ENCODE data around the gene NDUFS7. TPM values are rescaled to one million over a fixed set of nuclear protein-coding genes. Genes with fewer than 3 reads are reported as not detected.

The NDUFS7 gene
- total RNA-seq, 6 donors from 2014 or later = 38.8 to 121 (median 100) TPM

DNA sequence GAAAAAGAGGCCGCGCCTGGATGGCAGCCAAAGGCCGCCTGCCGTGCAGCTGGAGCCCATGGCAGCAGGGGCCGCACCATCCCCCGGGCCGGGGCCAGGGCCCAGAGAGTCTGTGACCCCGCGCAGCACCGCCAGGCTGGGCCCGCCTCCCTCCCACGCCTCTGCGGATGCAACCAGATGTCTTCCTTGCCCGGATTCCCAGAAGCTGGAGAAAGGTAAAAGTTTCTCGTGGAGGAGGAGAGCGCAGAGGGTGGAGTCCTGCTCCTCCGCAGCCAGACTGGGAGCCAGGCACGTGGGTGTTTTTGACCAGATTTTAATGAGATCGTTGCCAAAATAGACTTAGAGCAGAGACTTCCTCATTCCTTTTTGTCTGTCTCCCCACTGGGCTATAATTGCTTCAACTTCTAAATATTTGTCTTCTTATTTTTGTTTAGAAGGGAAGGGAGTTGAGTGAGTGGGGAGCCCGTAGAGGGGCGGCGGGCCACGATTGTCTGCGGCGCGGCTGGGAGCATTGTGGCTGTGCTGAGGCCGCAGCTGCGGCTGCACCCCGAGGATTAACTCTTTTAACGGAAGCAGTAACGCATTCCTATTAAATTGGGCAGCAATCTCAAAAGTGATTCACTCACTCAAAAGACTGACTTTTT lies 22.8 kb upstream of the NDUFS7 start:
- H3K27ac ChIP-seq = peak overlapping the region; percentile 13 to 49 (median 31)
- ATAC-seq (ENCODE audit: low FRiP score in 2 of 2) (peak in 1 of 2 donors; percentile 84), DNase-seq (peak in 1 of 2 donors; percentile 92)
- no peaks in the 10 kb centered on the region for H3K9me3 ChIP-seq
- peaks cover 10 to 41% (median 28%) of the 10 kb centered on the region in 4 donors for H3K4me1 ChIP-seq
- WGBS, 2 donors = 57% methylated on average over 28 to 31 of the region's 31 CpGs
- H3K27me3 ChIP-seq = no peaks in the 10 kb centered on the region
- TF ChIP-seq EP300 (IDR thresholded peaks at IDR 0.05) (no peak), POLR2A (IDR thresholded peaks at IDR 0.05) (no peak), POLR2AphosphoS5 (IDR thresholded peaks at IDR 0.05) (no peak)
- TF ChIP-seq, protein P1, sequence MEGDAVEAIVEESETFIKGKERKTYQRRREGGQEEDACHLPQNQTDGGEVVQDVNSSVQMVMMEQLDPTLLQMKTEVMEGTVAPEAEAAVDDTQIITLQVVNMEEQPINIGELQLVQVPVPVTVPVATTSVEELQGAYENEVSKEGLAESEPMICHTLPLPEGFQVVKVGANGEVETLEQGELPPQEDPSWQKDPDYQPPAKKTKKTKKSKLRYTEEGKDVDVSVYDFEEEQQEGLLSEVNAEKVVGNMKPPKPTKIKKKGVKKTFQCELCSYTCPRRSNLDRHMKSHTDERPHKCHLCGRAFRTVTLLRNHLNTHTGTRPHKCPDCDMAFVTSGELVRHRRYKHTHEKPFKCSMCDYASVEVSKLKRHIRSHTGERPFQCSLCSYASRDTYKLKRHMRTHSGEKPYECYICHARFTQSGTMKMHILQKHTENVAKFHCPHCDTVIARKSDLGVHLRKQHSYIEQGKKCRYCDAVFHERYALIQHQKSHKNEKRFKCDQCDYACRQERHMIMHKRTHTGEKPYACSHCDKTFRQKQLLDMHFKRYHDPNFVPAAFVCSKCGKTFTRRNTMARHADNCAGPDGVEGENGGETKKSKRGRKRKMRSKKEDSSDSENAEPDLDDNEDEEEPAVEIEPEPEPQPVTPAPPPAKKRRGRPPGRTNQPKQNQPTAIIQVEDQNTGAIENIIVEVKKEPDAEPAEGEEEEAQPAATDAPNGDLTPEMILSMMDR (IDR thresholded peaks at IDR 0.05) = no peak
- H3K4me3 ChIP-seq = peak overlapping the region in 3 of 4 donors; percentile 2 to 29 (median 27)
- H3K36me3 ChIP-seq = peaks cover 3 to 86% (median 37%) of the 10 kb centered on the region in 4 donors

GRCh38 chr19:1361601-1362386 lies 21.9 kb upstream of the NDUFS7 start:
- Histone ChIP-seq H3K27ac (peak overlapping the region in 1 of 4 donors; percentile 28), H3K36me3 (peaks cover 3 to 94% (median 44%) of the 10 kb centered on the region in 4 donors), H3K9me3 (no peaks in the 10 kb centered on the region), H3K4me1 (peaks cover 7 to 33% (median 22%) of the 10 kb centered on the region in 4 donors), H3K4me3 (peak overlapping the region in 2 of 4 donors; percentile 27 to 29), H3K27me3 (no peaks in the 10 kb centered on the region)
- no peak for DNase-seq
- WGBS, 2 donors = 75 to 84% methylated on average over 30 of the region's 30 CpGs
- no peak for TF ChIP-seq POLR2AphosphoS5 (IDR thresholded peaks at IDR 0.05)
- no peak for TF ChIP-seq EP300 (IDR thresholded peaks at IDR 0.05)
- TF ChIP-seq POLR2A (IDR thresholded peaks at IDR 0.05) = no peak
- peak in 1 of 2 donors; percentile 41 for ATAC-seq (ENCODE audit: low FRiP score in 2 of 2)

GRCh38 chr19:1362387-1363257 lies 21.1 kb upstream of the NDUFS7 start:
- ATAC-seq (ENCODE audit: low FRiP score in 2 of 2) (no peak), DNase-seq (no peak)
- H3K4me3 ChIP-seq = no peak overlapping the region
- 83 to 89% methylated on average over 42 of the region's 42 CpGs for WGBS, 2 donors
- H3K27ac ChIP-seq = no peak overlapping the region
- H3K36me3 ChIP-seq = peaks cover 7 to 95% (median 48%) of the 10 kb centered on the region in 4 donors
- no peak for TF ChIP-seq POLR2AphosphoS5 (IDR thresholded peaks at IDR 0.05)
- TF ChIP-seq EP300 (IDR thresholded peaks at IDR 0.05) = no peak
- TF ChIP-seq, protein P1 (IDR thresholded peaks at IDR 0.05) = no peak
- no peak for TF ChIP-seq POLR2A (IDR thresholded peaks at IDR 0.05)
- no peaks in the 10 kb centered on the region for H3K27me3 ChIP-seq
- H3K4me1 ChIP-seq = peaks cover 7 to 33% (median 23%) of the 10 kb centered on the region in 4 donors
- no peaks in the 10 kb centered on the region for H3K9me3 ChIP-seq

- Histone ChIP-seq H3K27ac (peak overlapping the region in 1 of 4 donors; percentile 19), H3K27me3 (no peaks in the 10 kb centered on the region), H3K9me3 (no peaks in the 10 kb centered on the region), H3K4me3 (no peak overlapping the region), H3K36me3 (peaks cover 7 to 93% (median 45%) of the 10 kb centered on the region in 4 donors), H3K4me1 (peaks cover 7 to 33% (median 23%) of the 10 kb centered on the region in 4 donors)
- TF ChIP-seq, protein P1 (IDR thresholded peaks at IDR 0.05) = no peak
- TF ChIP-seq EP300 (IDR thresholded peaks at IDR 0.05) (no peak), POLR2AphosphoS5 (IDR thresholded peaks at IDR 0.05) (no peak), POLR2A (IDR thresholded peaks at IDR 0.05) (no peak)
- DNase-seq (no peak), ATAC-seq (ENCODE audit: low FRiP score in 2 of 2) (no peak)
- WGBS, 2 donors = 61 to 68% methylated on average over 10 of the region's 10 CpGs
Measured at GRCh38 chr19:1363599-1363998, 20.1 kb upstream of the NDUFS7 start.
